ENCODE measurements around the gene MYO1E. TPM values are rescaled to one million over a fixed set of nuclear protein-coding genes. Genes with fewer than 3 reads are reported as not detected.

The MYO1E gene
- total and polyA plus RNA-seq, 2 of the 8 experiments (the other 6 are each of a cell fraction or from before 2014, with no cell fraction given): 19.6 to 142 TPM

GRCh38 chr15:59340325-59340724 is 32.3 kb downstream of the MYO1E start:
- H2BK15ac ChIP-seq (ENCODE audit: low read length): no peak overlapping the region
- no peaks in the 10 kb centered on the region for H3K36me3 ChIP-seq (ENCODE audit: control insufficient read depth in 2 of 4, insufficient read depth in 4 of 4, low read length in 3 of 4)
- no peak overlapping the region for H2AK5ac ChIP-seq (ENCODE audit: low read depth, low read length)
- H3K27me3 ChIP-seq (replicated peaks in 1 of 4; ENCODE audit: control insufficient read depth in 3 of 4, extremely low read depth in 1 of 4, insufficient read depth in 3 of 4, low read length in 3 of 4): no peaks in the 10 kb centered on the region
- H2BK12ac ChIP-seq (ENCODE audit: low read depth, low read length): no peak overlapping the region
- no peaks in the 10 kb centered on the region for H4K20me1 ChIP-seq (replicated peaks in 1 of 2; ENCODE audit: control insufficient read depth in 1 of 2, insufficient read depth in 2 of 2, low read length in 2 of 2)
- H2AFZ ChIP-seq (ENCODE audit: low read length): no peak overlapping the region
- TF ChIP-seq CEBPB (IDR thresholded peaks at IDR 0.05; ENCODE audit: low read depth, low read length): no peak
- no peak for TF ChIP-seq TCF12 (IDR thresholded peaks at IDR 0.05; ENCODE audit: low read depth, low read length)
- no peak for TF ChIP-seq ATF3 (IDR thresholded peaks at IDR 0.05; ENCODE audit: insufficient read depth, low read depth, low read length)
- no peak for TF ChIP-seq HDAC2 (IDR thresholded peaks at IDR 0.05; ENCODE audit: borderline replicate concordance in 1 of 2, low read depth in 2 of 2, low read length in 2 of 2)
- TF ChIP-seq NANOG (IDR thresholded peaks at IDR 0.05; ENCODE audit: insufficient read depth, low read depth, low read length, poor library complexity, severe bottlenecking): no peak
- no peak for TF ChIP-seq EP300 (IDR thresholded peaks at IDR 0.05; ENCODE audit: borderline replicate concordance in 1 of 2, low read depth in 2 of 2, low read length in 2 of 2)
- TF ChIP-seq ATF2 (IDR thresholded peaks at IDR 0.05; ENCODE audit: low read length): no peak
- POLR2A ChIA-PET (ENCODE audit: partially characterized antibody): no interaction called here
- CTCF ChIA-PET (ENCODE audit: partially characterized antibody): no interaction called here
- H3K79me1 ChIP-seq (ENCODE audit: low read depth, low read length): peaks cover 6% of the 10 kb centered on the region; the same call in 1 of the 2 replicates
- H2BK5ac ChIP-seq (ENCODE audit: low read depth, low read length): no peak overlapping the region
- H3K79me2 ChIP-seq (ENCODE audit: control insufficient read depth in 1 of 2, insufficient read depth in 2 of 2, low read length in 2 of 2): peaks cover 0 to 52% of the 10 kb centered on the region in 2 experiments
- H3K18ac ChIP-seq (ENCODE audit: extremely low read depth, low read length): no peak overlapping the region
- no peak overlapping the region for H3K23ac ChIP-seq (ENCODE audit: insufficient read length)
- no peak overlapping the region for H3K4me2 ChIP-seq (ENCODE audit: insufficient read depth in 1 of 2, low read depth in 2 of 2, low read length in 2 of 2)
- no peaks in the 10 kb centered on the region for H3K23me2 ChIP-seq (ENCODE audit: low read depth, low read length)
- no peak overlapping the region; the same call in 1 of the 2 replicates for H4K8ac ChIP-seq (ENCODE audit: extremely low read depth, insufficient read depth, low read length)
- no peak overlapping the region for H3K14ac ChIP-seq (ENCODE audit: insufficient read length)
- H3K9ac ChIP-seq (replicated peaks in 1 of 4; ENCODE audit: extremely low read depth in 1 of 4, low read depth in 3 of 4, low read length in 3 of 4): no peak overlapping the region
- H3K4ac ChIP-seq (replicated peaks; ENCODE audit: insufficient read length, low read depth, low read length): no peak overlapping the region
- no peaks in the 10 kb centered on the region for H3K9me3 ChIP-seq (ENCODE audit: insufficient read depth in 2 of 2, low read depth in 1 of 2, low read length in 1 of 2)
- FAIRE-seq (no peak), DNase-seq (ENCODE audit: low read depth in 1 of 2, low spot score in 2 of 2) (no peak)
- H2BK20ac ChIP-seq (ENCODE audit: low read length): no peak overlapping the region
- no peak overlapping the region for H4K91ac ChIP-seq (replicated peaks; ENCODE audit: insufficient read length, low read length)
- no peak overlapping the region for H3K27ac ChIP-seq (ENCODE audit: low read depth, low read length)
- H3K56ac ChIP-seq (replicated peaks; ENCODE audit: insufficient read length, low read depth, low read length): no peak overlapping the region
- H4K5ac ChIP-seq (ENCODE audit: insufficient read length, low read depth, low read length): no peak overlapping the region
- H2BK120ac ChIP-seq (replicated peaks; ENCODE audit: low read depth, low read length): no peak overlapping the region
- WGBS, 2 experiments (ENCODE audit: extremely low coverage in 1 of 2, insufficient coverage in 1 of 2, insufficient read length in 1 of 2, insufficient replicate concordance in 2 of 2, low coverage in 1 of 2, low lambda C conversion rate in 2 of 2, missing lambda C conversion rate in 1 of 2): 83% methylated on average over 5 of the region's 5 CpGs; no CpG with 5 or more reads in 1 of the 2 experiments
- no peak overlapping the region for H3K4me3 ChIP-seq (ENCODE audit: extremely low read depth in 1 of 4, insufficient read depth in 2 of 4, low read depth in 3 of 4, low read length in 4 of 4)
- H3K4me1 ChIP-seq (replicated peaks in 1 of 4; ENCODE audit: control insufficient read depth in 3 of 4, insufficient read depth in 4 of 4, low read length in 3 of 4): peaks cover 0 to under 1% (median 0%) of the 10 kb centered on the region in 4 experiments; a peak in 2 of 7 replicates
